ENCODE data around the gene TGFBR1.

Gene TGFBR1

GRCh38 chr9:99109522-99109921, 4.6 kb downstream of the TGFBR1 start:
- no peak for DNase-seq

- DNase-seq = peak; percentile 23 to 86 (median 67)
These were observed 8.0 kb downstream of the TGFBR1 start for GRCh38 chr9:99112750-99113413.

GRCh38 chr9:99113414-99114048, 8.6 kb downstream of the TGFBR1 start:
- DNase-seq = no peak

GRCh38 chr9:99114049-99114440, 9.1 kb downstream of the TGFBR1 start:
- DNase-seq = no peak

- no peak for DNase-seq
These were observed 10.1 kb downstream of the TGFBR1 start for GRCh38 chr9:99114846-99115500.

GRCh38 chr9:99116003-99116411, 11.1 kb downstream of the TGFBR1 start:
- DNase-seq = no peak

- peak; percentile 5 to 74 (median 42) for DNase-seq
These were observed 14.0 kb downstream of the TGFBR1 start for GRCh38 chr9:99118782-99119466.

- DNase-seq = no peak
These were observed 15.2 kb downstream of the TGFBR1 start for GRCh38 chr9:99119976-99120655.

GRCh38 chr9:99121604-99122003, 16.7 kb downstream of the TGFBR1 start:
- no peak for DNase-seq

GRCh38 chr9:99124534-99125255, 19.8 kb downstream of the TGFBR1 start:
- no peak for DNase-seq

- no peak for DNase-seq
These were observed 20.5 kb downstream of the TGFBR1 start for GRCh38 chr9:99125446-99125845.

- DNase-seq = no peak
These were observed 21.4 kb downstream of the TGFBR1 start for GRCh38 chr9:99126312-99126711.

GRCh38 chr9:99127356-99128132, 22.6 kb downstream of the TGFBR1 start:
- DNase-seq = no peak

GRCh38 chr9:99128133-99128406, 23.2 kb downstream of the TGFBR1 start:
- DNase-seq = no peak

GRCh38 chr9:99129091-99129490, 24.2 kb downstream of the TGFBR1 start:
- peak in 2 of 6 experiments; percentile 23 to 30 for DNase-seq

GRCh38 chr9:99130069-99130468, 25.2 kb downstream of the TGFBR1 start:
- no peak for DNase-seq

GRCh38 chr9:99133145-99133544, 28.2 kb downstream of the TGFBR1 start:
- no peak for DNase-seq

GRCh38 chr9:99134893-99135341, 30.0 kb downstream of the TGFBR1 start:
- DNase-seq = peak in 4 of 6 experiments; percentile 3 to 45 (median 36)

GRCh38 chr9:99135456-99135855, 30.5 kb downstream of the TGFBR1 start:
- DNase-seq = peak in 3 of 6 experiments; percentile 46 to 65 (median 59)

- peak in 2 of 6 experiments; percentile 8 to 14 for DNase-seq
These were observed 32.3 kb downstream of the TGFBR1 start for GRCh38 chr9:99137225-99137624.

GRCh38 chr9:99137891-99138290, 33.0 kb downstream of the TGFBR1 start:
- no peak for DNase-seq

Measured in stimulated activated naive CD4-positive, alpha-beta T cell (primary cell).